MG63 (cell line): ENCODE measurements around the gene PGAM2. TPM values are rescaled to one million over a fixed set of nuclear protein-coding genes. Genes with fewer than 3 reads are reported as not detected.
A peak's percentile ranks its signal among the peaks of the same experiment; 100 is the strongest.
"Not testable (repeated sequence)": the region's sequence is repeated elsewhere in the genome, so short reads cannot be mapped to it uniquely, and the experiment has no call there.

Experiments
- DNase-seq: peaks from one replicate; pipeline ENCODE4 v3.0.0-alpha.2; 2020
- H3K27me3 ChIP-seq: fragments of 250-450 bp; sonication (Bioruptor Pico); 2 replicates; pipeline ENCODE4 v1.5.1; 2020; ENCODE audit warnings: mild to moderate bottlenecking, moderate library complexity
- H3K36me3 ChIP-seq: fragments of 250-450 bp; sonication (Bioruptor Pico); 2 replicates; pipeline ENCODE4 v1.5.1; 2020; ENCODE audit warnings: mild to moderate bottlenecking, moderate library complexity
- H3K4me3 ChIP-seq: fragments of 250-450 bp; sonication (Bioruptor Pico); 2 replicates; pipeline ENCODE4 v1.5.1; 2020; ENCODE audit warnings: mild to moderate bottlenecking, moderate library complexity
- H3K9me3 ChIP-seq: fragments of 250-450 bp; sonication (Bioruptor Pico); 2 replicates; pipeline ENCODE4 v1.5.1; 2020; ENCODE audit warnings: mild to moderate bottlenecking, moderate library complexity
- total RNA-seq: library from RNA; depleted of rRNA; stranded (reverse); fragments of >200 nt; shearing (Covaris generic); gene quantifications from 2 replicates; pipeline ENCODE4 v1.2.3, GENCODE V29; 2014; ENCODE audit warnings: low replicate concordance

The PGAM2 gene
- total RNA-seq, 1 experiment from 2014 or later, result not detected

DNA sequence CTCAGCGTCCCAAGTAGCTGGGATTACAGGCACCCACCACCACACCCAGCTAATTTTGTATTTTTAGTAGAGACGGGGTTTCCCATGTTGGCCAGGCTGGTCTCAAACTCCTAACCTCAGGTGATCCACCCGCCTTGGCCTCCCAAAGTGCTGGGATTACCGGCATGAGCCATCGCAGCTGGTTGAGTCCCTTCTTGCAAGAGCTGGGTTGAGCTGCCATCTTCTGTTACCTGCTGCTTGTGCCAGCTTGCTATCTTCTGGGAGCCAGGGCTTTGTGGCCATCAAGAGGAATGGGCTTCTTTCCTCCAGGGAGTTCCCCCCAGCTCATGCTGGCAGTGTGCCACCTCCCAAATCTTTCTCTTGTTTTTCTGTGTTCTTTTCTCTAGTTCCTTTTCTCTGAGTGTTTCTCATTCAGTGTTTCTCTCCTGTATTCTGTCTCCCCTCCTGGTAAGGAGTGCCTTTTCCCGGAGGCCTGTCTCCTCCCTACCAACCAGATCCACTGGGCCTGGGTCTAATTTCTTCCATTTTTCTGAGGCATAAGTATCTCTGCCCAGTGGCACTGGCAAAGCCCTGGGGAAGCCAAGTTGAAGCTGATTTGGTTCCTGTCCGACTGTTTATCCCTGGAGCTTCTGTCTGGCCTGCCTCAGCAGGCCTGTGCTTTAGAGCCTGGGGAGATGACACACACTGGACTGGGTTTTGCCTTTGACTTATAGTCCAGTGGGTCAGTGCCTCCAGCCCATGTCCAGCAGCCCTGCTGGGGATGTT lies 17.2 kb downstream of the PGAM2 start:
- no peak for DNase-seq
- Histone ChIP-seq H3K4me3 (no peak overlapping the region), H3K36me3 (peaks cover 55% of the 10 kb centered on the region), H3K27me3 (no peaks in the 10 kb centered on the region), H3K9me3 (no peaks in the 10 kb centered on the region)

DNA sequence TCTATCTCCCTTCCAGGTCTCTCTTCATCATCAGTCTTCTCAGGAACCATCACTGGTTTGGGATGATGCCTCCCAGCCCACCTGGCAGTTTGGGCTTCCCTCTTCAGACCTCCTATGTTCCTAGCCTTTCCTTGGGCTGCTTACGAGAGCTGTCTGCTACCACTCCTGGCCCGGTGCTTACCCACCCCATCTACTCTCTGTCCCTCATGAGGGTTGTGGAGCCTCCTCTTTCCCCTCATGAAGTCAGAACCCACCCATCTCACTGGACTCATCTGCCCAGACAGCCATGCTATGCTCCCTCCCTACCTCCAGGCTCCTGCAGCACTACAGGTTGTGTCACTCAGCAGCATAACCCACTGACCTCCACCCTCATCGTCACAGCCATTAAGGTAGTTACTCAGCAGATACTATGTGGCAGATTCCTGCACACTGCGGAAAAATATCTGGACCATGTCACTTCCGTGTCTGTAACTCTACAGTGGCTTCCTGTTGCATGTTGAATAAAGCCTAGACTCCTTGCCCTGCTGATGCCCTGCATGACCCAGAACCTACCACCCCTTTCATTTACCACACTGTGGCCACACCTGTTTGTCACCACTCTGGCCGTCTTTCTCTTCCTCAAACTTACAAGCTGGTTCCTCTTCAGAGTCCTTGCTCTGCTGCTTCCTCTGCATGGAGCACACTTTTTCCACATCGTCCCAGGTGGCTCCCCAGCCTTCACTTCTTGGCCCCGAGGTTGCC lies 18.9 kb downstream of the PGAM2 start:
- no peaks in the 10 kb centered on the region for H3K9me3 ChIP-seq
- DNase-seq, result no peak
- H3K27me3 ChIP-seq, result no peaks in the 10 kb centered on the region
- peaks cover 46% of the 10 kb centered on the region for H3K36me3 ChIP-seq
- H3K4me3 ChIP-seq, result no peak overlapping the region

GRCh38 chr7:44045226-44046014 lies 19.9 kb downstream of the PGAM2 start:
- peaks cover 37% of the 10 kb centered on the region for H3K36me3 ChIP-seq
- H3K27me3 ChIP-seq, result no peaks in the 10 kb centered on the region
- H3K4me3 ChIP-seq, result peak overlapping the region; percentile 73
- DNase-seq, result peak; percentile 58
- no peaks in the 10 kb centered on the region for H3K9me3 ChIP-seq

- DNase-seq, result peak; percentile 95
- Histone ChIP-seq H3K9me3 (no peaks in the 10 kb centered on the region), H3K4me3 (peak within 1 kb of the TSS; percentile 73), H3K27me3 (no peaks in the 10 kb centered on the region), H3K36me3 (peaks cover 29% of the 10 kb centered on the region)
These were observed 20.8 kb downstream of the PGAM2 start, which contains the start of gene DBNL for GRCh38 chr7:44044315-44045225. Gene DBNL, plus strand, starts transcription at chr7:44044702. Its CDS starts 36 bp downstream, at chr7:44044738.

GRCh38 chr7:44043902-44044301 lies 21.5 kb downstream of the PGAM2 start:
- H3K9me3 ChIP-seq, result no peaks in the 10 kb centered on the region
- H3K4me3 ChIP-seq, result peak overlapping the region; percentile 73
- no peaks in the 10 kb centered on the region for H3K27me3 ChIP-seq
- DNase-seq, result no peak
- H3K36me3 ChIP-seq, result peaks cover 25% of the 10 kb centered on the region

DNA sequence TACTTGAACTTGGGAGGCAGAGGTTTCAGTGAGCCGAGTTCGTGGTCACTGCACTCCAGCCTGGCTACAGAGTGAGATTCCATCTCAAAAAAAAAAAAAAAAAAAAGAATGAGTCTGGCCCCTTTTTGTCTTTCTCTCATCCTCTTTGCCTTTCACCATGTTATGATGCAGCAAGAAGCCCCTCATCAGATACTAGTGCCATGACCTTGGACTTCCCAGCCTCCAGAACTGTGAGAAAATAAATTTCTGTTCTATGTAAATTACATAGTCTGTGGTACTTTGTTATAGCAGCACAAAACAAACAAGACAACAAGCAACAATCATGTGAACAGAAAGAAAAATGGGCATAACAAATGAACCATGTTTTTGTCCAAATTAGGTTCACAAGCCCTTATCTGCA lies 23.1 kb downstream of the PGAM2 start:
- H3K9me3 ChIP-seq, result no peaks in the 10 kb centered on the region
- no peaks in the 10 kb centered on the region for H3K27me3 ChIP-seq
- H3K4me3 ChIP-seq, result no peak overlapping the region
- DNase-seq, result no peak
- H3K36me3 ChIP-seq, result peaks cover 16% of the 10 kb centered on the region

- H3K4me3 ChIP-seq, H3K27me3 ChIP-seq, H3K36me3 ChIP-seq, DNase-seq, H3K9me3 ChIP-seq: not testable (repeated sequence)
These were observed 24.9 kb downstream of the PGAM2 start for GRCh38 chr7:44040493-44040891.

GRCh38 chr7:44039800-44040492 lies 25.4 kb downstream of the PGAM2 start:
- H3K9me3 ChIP-seq, H3K36me3 ChIP-seq, H3K4me3 ChIP-seq, DNase-seq, H3K27me3 ChIP-seq: not testable (repeated sequence)

- not testable (repeated sequence) for H3K36me3 ChIP-seq, H3K9me3 ChIP-seq, H3K27me3 ChIP-seq, H3K4me3 ChIP-seq
- DNase-seq, result peak; percentile 56
These were observed 26.3 kb downstream of the PGAM2 start for GRCh38 chr7:44038961-44039558.

DNA sequence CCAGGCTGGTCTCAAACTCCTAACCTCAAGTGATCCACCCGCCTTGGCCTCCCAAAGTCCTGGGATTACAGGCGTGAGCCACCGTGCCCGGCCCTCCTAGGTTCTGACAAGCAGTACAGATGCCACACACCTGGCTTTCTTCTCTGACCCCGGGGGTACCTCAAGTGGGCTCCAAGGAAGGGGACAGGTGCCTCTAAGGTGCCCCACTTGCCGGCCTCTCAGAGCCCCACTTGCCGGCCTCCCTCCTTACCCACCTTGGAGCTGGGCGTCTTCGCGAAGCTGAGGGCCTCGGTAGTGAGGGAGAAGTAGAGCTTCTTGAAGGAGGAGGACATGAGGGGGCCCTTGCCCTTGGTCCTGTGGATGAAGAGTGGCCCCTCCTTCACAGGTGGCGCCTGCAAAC lies 26.8 kb downstream of the PGAM2 start:
- not testable (repeated sequence) for H3K9me3 ChIP-seq, H3K27me3 ChIP-seq, H3K36me3 ChIP-seq, DNase-seq, H3K4me3 ChIP-seq

DNA sequence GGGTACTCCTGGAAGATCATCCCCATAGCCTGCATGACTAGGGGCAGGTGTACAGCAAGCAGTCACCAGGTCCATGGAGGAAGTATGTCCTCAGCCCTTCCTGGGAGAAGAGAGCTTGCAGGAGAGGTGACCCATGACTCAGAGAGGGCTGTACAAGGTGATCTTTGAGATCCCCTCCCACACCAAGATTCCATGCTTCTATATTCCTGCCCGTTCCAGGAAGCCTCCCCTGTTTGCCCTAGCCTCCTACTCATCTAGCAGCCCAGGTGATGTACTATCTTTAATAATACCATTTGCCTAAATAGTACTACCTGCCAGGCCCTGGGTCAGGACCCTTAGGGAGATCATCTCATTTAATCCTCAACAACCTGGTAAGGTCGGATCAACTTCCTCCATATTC lies 27.4 kb downstream of the PGAM2 start:
- not testable (repeated sequence) for H3K36me3 ChIP-seq, H3K4me3 ChIP-seq, H3K27me3 ChIP-seq, DNase-seq, H3K9me3 ChIP-seq

DNA sequence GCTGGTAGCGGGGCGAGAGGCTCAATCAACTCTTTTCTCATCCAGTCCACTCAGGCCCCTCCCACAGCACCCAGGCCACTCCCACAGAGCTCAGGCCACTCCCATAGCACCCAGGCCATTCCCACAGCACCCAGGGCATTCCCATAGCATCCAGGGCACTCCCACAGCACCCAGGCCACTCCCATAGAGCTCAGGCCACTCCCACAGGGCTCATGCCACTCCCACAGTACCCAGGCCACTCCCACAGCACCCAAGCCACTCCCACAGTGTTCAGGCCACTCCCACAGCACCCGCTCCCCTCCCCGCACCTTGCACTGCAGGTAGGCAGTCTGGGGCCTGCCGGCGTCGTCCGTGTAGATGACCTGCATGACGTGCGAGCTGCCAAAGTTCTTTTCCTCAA lies 29.0 kb downstream of the PGAM2 start:
- DNase-seq, result peak; percentile 9
- not testable (repeated sequence) for H3K36me3 ChIP-seq, H3K27me3 ChIP-seq, H3K4me3 ChIP-seq, H3K9me3 ChIP-seq

- not testable (repeated sequence) for H3K9me3 ChIP-seq, H3K27me3 ChIP-seq, H3K4me3 ChIP-seq, DNase-seq, H3K36me3 ChIP-seq
These were observed 31.2 kb downstream of the PGAM2 start for GRCh38 chr7:44033971-44034844.

DNA sequence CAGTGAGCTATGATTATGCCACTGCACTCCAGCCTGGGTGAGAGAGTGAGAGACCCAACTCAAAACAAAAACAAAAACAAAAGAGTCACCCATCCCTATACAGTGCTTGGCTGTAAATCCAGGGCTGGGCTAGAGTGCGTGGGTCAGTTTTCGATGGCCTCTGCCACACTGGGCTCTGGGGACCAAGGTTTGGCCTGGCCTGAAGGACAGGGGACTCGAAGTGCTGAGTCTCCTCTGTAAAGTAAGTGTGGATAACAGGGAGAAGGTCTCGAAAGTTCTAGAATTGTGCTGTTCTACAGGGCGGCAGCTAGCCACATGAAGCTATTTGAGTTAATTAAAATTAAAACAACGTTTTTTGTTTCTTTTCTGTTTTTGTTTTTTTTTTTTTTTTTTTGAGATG lies 33.3 kb downstream of the PGAM2 start:
- not testable (repeated sequence) for DNase-seq, H3K4me3 ChIP-seq, H3K36me3 ChIP-seq, H3K9me3 ChIP-seq, H3K27me3 ChIP-seq

DNA sequence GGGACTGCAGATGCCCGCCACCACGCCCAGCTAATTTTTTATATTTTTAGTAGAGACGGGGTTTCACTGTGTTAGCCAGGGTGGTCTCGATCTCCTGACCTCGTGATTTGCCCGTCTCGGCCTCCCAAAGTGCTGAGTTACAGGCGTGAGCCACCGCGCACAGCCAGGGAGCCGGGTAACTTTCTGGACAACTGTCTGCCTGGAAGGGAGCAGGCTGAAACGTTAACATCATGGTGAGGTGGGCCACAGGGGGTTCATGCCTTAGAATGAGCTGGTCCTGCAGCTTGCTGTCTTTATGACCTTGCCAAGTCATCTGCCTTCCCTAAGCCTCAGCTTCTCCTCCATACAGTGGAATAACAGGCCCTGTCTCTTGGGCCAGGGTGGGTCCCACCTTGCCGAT lies 34.0 kb downstream of the PGAM2 start:
- DNase-seq, H3K4me3 ChIP-seq, H3K36me3 ChIP-seq, H3K27me3 ChIP-seq, H3K9me3 ChIP-seq: not testable (repeated sequence)
